Dermis microvascular lymphatic vessel endothelial cell (primary cell): ENCODE data around the gene LAMA3. TPM values are rescaled to one million over a fixed set of nuclear protein-coding genes. Genes with fewer than 3 reads are reported as not detected.
A peak's percentile ranks its signal among the peaks of the same experiment; 100 is the strongest.

Source experiments
- DNase-seq, 2 donors: peaks; one replicate each; pipeline versions ENCODE4 v3.0.0 to v3.0.0-alpha.2; 2010; ENCODE audit warnings: low read depth in 2 of 2
- total RNA-seq: library from RNA; depleted of rRNA; stranded (reverse); fragments of >200 nt; gene quantifications from 2 replicates; pipeline ENCODE4 v1.2.1, GENCODE V29; 2014

Gene LAMA3, protein sequence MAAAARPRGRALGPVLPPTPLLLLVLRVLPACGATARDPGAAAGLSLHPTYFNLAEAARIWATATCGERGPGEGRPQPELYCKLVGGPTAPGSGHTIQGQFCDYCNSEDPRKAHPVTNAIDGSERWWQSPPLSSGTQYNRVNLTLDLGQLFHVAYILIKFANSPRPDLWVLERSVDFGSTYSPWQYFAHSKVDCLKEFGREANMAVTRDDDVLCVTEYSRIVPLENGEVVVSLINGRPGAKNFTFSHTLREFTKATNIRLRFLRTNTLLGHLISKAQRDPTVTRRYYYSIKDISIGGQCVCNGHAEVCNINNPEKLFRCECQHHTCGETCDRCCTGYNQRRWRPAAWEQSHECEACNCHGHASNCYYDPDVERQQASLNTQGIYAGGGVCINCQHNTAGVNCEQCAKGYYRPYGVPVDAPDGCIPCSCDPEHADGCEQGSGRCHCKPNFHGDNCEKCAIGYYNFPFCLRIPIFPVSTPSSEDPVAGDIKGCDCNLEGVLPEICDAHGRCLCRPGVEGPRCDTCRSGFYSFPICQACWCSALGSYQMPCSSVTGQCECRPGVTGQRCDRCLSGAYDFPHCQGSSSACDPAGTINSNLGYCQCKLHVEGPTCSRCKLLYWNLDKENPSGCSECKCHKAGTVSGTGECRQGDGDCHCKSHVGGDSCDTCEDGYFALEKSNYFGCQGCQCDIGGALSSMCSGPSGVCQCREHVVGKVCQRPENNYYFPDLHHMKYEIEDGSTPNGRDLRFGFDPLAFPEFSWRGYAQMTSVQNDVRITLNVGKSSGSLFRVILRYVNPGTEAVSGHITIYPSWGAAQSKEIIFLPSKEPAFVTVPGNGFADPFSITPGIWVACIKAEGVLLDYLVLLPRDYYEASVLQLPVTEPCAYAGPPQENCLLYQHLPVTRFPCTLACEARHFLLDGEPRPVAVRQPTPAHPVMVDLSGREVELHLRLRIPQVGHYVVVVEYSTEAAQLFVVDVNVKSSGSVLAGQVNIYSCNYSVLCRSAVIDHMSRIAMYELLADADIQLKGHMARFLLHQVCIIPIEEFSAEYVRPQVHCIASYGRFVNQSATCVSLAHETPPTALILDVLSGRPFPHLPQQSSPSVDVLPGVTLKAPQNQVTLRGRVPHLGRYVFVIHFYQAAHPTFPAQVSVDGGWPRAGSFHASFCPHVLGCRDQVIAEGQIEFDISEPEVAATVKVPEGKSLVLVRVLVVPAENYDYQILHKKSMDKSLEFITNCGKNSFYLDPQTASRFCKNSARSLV (N-terminal part only)
- total RNA-seq, result 6.5 and 7.0 TPM in 2 replicates

- DNase-seq, result peak in 1 of 2 donors; percentile 68
Observed at GRCh38 chr18:23689031-23689615, at the start of gene LAMA3. Gene LAMA3 (plus strand): TSS chr18:23689453. CDS start chr18:23689684, 231 bp downstream.

DNA sequence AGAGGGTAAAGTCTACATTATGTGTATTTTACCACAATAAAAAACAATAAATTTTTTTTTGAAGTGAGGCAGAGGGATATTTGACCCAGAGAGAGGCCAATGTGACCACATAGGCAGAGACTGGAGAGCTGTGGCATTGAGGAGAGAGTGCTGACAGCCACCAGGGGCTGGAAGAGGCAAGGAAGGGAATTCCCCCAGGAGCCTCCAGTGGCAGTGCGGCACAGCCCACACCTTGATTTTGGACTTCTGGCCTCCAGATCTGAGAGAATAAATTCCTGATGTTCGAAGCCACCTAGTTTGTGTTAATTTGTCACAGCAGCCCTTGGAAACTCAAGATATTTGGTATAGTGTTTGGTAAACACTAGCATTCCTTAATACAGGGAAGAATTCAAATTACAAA is 49.2 kb upstream of the LAMA3 start:
- no peak for DNase-seq

GRCh38 chr18:23641143-23641720 is 48.0 kb upstream of the LAMA3 start:
- DNase-seq, result no peak

DNA sequence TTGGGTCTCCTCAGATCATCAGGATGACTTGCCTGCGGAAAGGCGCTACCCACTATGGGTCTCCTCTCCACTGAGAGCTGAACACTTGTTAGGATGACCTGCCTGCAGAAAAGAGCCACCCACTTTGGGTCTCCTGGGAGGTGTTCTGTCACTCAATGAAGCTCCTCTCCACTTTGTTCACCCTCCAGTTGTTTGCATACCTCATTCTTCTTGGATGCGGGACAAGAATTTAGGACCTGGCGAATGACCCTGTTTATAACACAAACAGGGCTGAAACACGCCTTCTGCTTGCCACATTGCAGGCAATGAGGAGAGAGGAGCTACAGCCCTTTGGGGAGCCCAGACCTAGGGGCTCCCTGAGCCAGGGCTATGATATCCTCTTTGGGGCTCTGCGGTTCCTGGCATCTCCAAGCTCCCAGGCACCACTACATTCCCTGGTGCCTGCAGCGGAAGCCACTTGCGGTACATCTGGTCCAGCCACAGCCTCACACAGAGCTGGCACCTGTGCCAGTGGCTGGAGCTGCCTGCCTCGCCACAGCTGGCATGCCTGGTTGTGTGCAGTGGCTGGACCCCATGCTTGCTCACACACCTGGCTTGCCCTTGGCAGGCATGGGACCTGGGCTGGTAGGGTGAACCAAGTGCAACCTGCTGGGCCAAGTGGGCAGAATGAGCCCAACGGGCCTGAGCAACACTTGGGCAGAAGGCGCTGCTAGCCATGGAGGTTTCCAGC is 47.2 kb upstream of the LAMA3 start:
- DNase-seq, result no peak

DNA sequence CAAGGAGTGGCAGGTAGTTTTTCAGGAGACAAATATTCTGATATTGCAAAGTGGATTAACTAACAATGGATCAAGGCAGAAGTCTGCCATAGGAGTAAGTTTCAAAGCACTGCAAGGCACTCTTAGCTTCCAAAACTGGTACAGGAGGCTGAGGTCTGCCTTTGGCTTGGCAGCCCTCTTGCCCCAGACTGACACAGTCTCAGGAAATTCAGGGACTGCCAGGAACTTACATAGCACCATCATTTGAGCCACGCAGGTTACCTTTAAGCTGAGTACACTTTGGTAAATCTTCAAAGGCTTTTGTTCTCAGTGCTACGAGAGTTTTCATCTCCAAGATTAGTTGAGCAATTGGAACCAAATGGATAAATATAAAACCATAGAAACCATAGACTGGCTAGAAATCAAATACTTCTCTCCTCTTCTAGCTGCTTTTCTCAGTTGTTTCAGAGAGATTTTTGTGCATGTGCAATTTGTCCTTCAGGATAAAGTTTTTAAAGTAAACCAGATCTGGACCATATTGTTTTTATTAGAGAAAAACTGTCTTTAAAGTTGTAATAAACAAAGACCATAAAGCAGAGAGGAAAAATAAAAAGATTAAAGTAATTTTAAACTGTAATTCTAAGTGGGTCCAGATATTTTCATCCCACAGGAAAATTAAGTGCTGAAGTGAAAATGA is 45.3 kb upstream of the LAMA3 start:
- DNase-seq, result no peak

- DNase-seq, result no peak
Observed at GRCh38 chr18:23645568-23646175, 43.6 kb upstream of the LAMA3 start.

- no peak for DNase-seq
Observed at GRCh38 chr18:23646282-23646681, 43.0 kb upstream of the LAMA3 start.

DNA sequence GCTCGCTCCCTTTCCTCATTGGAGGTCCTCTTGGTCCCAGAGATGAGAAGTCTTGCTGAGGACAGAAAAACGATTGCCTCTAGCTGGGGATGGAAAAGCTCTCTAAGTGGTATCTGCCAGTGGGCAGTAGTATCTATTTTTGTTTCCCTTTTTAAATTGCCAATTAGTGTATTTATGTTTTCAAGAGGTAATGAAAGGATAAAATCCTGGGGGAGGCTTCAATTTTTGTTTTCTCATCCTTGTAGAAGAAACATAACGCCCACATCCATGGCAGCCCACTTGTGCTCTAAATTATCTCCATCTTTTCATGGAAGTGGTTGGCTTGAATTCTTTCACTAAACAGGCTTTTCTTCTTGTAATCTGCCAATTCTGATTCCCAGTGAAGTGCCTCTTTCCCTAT is 40.8 kb upstream of the LAMA3 start:
- DNase-seq, result no peak

- DNase-seq, result peak in 1 of 2 donors; percentile 63
Observed at GRCh38 chr18:23648940-23649607, 40.2 kb upstream of the LAMA3 start.

DNA sequence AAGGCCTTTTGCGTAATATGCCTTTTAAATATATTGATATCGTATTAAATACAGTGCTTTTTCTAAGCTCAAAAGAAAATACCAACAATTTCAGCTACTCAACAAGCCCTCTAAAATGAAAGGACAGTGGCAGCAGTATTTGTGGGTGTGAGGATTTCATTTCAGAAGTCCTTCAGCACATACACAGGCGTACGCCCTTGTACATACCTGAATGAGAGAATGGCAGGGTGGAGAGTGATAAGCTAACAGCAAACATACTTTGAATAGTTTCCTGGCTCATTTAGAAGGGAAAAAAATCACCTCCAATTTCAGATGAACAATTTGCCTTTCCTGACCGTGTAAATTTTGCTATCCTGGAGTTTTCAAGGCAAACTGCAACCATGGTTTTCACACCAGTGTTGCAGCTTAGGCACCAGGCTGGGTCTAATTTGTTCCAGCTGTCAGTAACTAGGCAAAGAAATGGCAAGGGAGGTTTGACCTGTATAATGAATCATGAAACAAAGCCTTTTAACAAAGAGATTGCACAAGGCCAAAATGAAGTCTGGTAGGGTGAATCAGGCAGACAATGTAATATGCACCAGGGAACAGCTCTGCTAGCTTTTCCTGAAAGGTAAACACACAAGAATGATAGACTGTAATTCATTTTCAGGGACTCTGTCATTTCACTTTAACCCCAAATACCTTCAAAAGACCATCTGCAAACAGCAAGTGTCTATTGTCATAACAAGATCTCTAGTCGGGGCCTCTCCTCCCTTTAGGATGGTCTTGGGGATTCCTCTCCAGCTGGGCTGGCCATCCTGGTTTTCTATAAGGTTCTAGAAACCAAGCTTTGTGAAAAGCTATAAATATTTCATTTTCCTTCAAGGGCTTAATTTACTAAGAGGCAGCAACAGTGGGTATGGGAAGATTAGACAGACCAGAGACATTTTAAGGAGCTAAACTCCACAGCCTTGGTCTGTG is 38.0 kb upstream of the LAMA3 start:
- DNase-seq, result peak in 1 of 2 donors; percentile 61

- no peak for DNase-seq
Observed at GRCh38 chr18:23652232-23652631, 37.0 kb upstream of the LAMA3 start.

- DNase-seq, result no peak
Observed at GRCh38 chr18:23658285-23658684, 31.0 kb upstream of the LAMA3 start.

- DNase-seq, result no peak
Observed at GRCh38 chr18:23661735-23662308, 27.4 kb upstream of the LAMA3 start.

DNA sequence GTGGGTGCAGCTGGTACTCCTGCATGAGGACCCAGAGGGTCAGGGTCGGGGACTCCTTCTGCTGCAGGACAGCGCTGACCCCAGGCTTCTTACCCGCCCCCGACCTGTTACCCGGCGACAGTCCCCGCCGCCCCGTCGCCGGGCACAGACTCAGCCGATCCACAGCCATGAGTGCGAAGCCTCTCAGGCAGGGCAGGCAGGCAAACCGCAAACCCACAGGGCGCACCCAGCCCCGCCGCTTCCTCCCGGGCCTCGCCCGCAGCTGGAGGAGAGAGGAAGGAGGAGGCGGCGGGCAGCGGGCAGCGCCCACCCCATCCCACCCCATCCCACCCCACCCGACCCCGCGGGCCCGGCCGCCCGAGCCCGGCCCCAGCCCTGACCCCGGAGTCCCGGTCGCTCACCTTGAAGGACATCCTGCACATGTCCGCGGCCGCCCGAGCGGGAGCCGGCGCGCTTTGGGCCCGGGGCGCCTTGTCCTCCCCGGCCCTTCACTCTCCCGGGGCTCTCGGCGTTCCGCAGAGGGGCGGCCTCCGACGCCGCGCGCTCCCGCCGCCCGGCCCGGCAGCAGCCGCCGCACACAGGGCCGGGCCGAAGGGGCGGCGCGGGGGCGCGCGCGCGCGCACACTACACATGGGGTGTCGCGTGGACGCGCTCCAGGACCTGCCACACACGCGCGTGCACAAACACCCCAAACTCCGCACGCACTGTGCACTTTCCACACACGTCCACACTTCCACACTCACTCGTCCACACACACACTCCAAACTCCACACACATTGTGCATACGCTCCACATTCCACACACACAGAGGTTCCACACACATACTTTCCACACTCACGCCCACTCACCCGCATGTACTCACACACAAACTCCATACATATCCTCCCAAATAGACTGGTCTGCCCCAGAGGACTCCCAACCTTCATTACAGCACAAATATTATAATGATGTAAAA is 26.7 kb upstream of the LAMA3 start, which contains the start of gene ANKRD29:
Gene ANKRD29 (minus strand): TSS at position 603 of the 955 bp plus-strand sequence. CDS start 181 bp downstream, at position 422.
- peak in 1 of 2 donors; percentile 40 for DNase-seq

DNA sequence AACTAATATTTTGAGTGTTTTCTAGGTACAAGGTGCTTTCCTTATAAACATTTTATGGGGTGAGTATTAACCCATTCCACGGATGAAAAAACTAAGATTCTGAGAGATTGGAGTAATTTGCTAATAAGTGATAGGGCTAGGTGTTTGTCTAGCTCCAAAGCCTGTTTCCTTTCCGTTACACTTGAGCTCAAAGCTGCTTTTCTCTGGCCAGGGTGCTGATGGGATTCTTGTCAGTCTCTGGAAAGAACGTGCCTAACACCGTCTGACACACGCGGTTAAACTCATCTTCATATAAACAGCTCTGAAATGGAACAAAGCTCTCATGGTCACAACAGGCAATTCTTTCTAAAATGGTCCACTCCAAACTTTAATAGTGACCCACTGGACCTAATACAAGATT is 24.6 kb upstream of the LAMA3 start:
- no peak for DNase-seq

- no peak for DNase-seq
Observed at GRCh38 chr18:23667114-23667513, 22.1 kb upstream of the LAMA3 start.
